ENCODE measurements around the gene RHOT2. TPM values are rescaled to one million over a fixed set of nuclear protein-coding genes. Genes with fewer than 3 reads are reported as not detected.
"Not testable (repeated sequence)": the region's sequence is repeated elsewhere in the genome, so short reads cannot be mapped to it uniquely, and the experiment has no call there.

Gene RHOT2
- total RNA-seq, 1 donor, result 34.5 TPM

DNA sequence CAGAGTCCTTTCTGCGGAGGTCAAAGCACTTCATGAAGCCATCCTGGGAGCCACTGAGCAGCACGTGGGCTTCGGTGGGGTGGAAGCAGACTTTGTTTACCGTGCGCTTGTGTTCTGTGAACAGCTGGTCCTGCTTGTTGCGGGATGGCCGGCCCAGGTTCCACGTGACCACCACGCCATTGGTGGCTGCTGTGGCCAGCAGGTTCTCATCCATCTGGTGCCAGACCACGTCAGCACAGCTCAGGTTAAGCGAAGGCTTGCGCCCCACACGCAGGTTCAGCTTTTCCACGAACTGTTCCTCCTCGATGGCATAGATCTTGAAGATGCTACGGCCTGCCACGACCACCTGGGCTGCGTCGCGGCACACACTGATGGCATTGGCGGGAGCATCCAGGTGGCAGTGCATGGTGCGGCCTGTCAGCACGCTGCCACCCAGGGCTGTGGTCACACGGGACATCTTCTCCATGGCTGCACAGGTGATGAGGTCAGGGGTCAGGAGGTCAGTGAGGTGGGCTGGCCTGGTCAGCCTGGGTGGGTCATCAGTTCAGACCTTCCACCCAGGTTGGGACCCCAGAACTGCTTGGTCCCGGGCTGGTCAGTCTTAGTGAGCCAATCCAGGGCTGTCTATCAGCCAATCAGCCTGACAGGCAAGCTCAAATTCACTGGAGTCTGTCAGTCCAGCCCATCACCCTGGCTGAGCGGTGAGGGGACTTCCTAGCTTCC lies 21.4 kb downstream of the RHOT2 start:
- TF ChIP-seq, protein P1, sequence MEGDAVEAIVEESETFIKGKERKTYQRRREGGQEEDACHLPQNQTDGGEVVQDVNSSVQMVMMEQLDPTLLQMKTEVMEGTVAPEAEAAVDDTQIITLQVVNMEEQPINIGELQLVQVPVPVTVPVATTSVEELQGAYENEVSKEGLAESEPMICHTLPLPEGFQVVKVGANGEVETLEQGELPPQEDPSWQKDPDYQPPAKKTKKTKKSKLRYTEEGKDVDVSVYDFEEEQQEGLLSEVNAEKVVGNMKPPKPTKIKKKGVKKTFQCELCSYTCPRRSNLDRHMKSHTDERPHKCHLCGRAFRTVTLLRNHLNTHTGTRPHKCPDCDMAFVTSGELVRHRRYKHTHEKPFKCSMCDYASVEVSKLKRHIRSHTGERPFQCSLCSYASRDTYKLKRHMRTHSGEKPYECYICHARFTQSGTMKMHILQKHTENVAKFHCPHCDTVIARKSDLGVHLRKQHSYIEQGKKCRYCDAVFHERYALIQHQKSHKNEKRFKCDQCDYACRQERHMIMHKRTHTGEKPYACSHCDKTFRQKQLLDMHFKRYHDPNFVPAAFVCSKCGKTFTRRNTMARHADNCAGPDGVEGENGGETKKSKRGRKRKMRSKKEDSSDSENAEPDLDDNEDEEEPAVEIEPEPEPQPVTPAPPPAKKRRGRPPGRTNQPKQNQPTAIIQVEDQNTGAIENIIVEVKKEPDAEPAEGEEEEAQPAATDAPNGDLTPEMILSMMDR (IDR thresholded peaks at IDR 0.05; ENCODE audit: insufficient read depth, low read length), result no peak
- DNase-seq (ENCODE audit: low read depth), result no peak
- H3K4me3 ChIP-seq (ENCODE audit: low read depth, low read length), result peak overlapping the region; percentile 81

DNA sequence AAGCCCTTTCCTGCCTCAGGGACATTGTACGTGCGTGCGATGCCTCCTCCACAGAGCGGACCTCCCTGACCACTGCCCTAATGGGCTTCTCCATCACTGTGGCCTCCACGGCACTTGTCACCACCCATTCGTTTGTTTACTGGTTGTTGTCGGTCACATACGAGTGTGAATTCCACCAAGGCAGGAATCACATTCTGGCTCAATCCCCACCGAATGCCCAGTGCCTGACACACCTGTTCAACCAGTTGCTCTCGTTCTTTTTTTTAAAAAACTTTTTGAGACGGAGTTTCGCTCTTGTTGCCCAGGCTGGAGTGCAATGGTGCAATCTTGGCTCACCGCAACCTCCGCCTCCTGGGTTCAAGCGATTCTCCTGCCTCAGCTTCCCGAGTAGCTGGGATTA lies 23.3 kb downstream of the RHOT2 start:
- not testable (repeated sequence) for H3K4me3 ChIP-seq (ENCODE audit: low read depth, low read length); DNase-seq (ENCODE audit: low read depth)

DNA sequence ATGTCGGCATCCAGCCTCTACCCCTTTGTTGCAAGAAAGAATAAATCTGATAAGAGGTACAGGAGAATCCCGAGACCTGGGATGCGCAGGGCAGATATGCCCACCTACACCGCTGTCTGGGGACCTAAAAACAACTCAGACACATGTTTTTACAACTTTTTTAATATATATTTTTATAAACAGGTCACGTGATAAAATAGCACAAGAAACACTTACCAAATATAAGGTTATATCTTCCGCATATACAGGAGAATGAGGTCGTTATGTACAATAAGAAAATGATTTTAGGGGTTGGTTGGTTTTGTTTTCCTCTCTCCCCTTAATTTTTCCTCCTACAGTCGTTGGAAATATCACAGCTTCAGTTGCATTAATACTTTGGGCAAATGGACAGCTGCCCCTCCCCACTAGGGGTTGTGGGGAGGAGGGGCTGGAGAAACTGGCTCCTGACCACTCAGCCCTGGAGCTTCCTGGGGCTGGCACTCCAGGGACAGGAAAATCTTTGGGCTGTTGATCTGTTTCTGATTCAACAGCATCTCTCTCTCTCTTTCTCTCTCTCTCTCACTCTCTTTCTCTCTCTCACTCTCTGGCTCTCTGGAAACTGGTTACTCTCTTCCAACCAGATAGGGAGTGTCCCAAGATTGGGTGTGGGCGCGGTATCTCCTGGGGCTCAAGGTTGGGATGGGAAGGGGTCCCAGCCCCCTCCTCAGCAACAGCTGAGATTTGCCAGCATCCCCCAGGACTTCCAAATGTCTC lies 24.6 kb downstream of the RHOT2 start:
- no peak for DNase-seq (ENCODE audit: low read depth)
- TF ChIP-seq, protein P1 (IDR thresholded peaks at IDR 0.05; ENCODE audit: insufficient read depth, low read length), result no peak
- H3K4me3 ChIP-seq (ENCODE audit: low read depth, low read length), result no peak overlapping the region

DNA sequence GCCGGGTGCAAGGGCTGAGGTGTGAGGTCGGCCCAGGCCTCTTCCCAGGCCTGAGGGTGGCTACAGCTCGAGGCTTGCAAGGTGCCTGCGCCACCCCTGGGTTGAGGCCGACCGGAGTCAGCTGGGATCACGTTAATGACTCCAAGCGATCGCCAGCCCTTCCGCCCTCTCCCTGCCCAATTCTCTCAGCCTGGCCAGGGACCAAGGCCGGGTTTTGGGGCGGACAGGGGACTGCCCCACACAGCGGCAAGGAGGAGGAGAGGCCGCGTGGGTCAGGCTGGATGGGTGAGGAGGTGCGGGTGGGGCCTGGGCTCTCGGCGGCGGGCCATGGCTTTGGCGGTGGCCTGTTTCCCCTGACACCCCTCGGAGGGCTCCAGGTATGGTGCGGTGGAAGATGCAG lies 25.4 kb downstream of the RHOT2 start:
- TF ChIP-seq, protein P1 (IDR thresholded peaks at IDR 0.05; ENCODE audit: insufficient read depth, low read length), result no peak
- H3K4me3 ChIP-seq (ENCODE audit: low read depth, low read length), result no peak overlapping the region
- no peak for DNase-seq (ENCODE audit: low read depth)

DNA sequence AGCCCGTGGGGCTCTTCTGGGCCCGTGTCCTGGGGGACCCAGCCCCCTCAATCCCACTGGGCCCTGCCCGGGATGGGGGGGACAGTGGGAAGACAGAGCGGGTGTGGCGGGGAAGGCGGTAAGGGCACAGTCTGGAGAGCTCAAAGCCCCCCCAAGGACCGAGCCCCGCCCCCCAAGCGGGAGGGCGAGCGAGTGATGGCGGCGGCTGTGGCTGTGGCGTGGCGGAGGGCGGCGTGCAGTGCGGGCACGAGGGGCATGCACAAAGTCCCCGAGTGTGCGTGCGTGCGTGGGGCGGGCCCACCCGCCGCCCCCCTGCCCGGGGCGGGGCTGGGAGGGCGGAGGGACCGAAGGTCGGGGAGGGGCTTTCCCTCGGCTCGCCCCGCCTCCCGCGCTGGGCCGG lies 25.8 kb downstream of the RHOT2 start:
- no peak for DNase-seq (ENCODE audit: low read depth)
- TF ChIP-seq, protein P1 (IDR thresholded peaks at IDR 0.05; ENCODE audit: insufficient read depth, low read length), result no peak
- no peak overlapping the region for H3K4me3 ChIP-seq (ENCODE audit: low read depth, low read length)

DNA sequence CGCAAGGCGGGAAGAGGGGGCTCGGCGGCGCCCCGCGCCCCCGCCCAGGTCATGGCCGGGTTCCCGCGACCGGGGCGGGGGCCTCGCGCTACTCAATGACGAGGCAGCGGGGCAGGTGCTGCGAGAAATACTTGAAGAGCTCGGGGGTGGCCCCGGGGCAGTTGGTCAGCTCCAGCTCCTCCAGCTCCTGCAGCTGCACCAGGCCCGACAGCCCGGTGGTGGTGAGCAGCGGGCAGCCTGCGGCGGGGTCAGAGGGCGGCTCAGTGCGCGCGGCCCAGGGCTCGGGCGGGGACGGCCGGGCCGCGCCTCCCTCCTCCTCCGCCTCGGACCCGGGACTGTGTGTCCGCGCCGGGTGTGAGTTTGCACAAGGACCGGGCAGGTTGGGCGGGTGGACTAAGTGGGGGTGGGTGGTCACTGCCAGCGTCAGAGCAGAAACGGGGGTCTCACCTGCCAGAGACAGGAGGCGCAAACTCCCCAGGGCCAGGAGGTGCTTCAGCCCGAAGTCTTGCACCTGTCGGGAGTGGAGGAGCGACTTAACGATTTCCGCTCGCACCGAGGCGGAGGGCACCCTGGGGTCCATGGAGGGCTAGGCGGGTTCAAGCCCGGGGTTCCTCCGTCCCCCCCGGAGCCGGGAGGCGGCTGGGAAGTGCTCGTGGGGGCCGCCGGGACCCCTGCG lies 26.4 kb downstream of the RHOT2 start:
- TF ChIP-seq, protein P1 (IDR thresholded peaks at IDR 0.05; ENCODE audit: insufficient read depth, low read length), result no peak
- DNase-seq (ENCODE audit: low read depth), result no peak
- no peak overlapping the region for H3K4me3 ChIP-seq (ENCODE audit: low read depth, low read length)

DNA sequence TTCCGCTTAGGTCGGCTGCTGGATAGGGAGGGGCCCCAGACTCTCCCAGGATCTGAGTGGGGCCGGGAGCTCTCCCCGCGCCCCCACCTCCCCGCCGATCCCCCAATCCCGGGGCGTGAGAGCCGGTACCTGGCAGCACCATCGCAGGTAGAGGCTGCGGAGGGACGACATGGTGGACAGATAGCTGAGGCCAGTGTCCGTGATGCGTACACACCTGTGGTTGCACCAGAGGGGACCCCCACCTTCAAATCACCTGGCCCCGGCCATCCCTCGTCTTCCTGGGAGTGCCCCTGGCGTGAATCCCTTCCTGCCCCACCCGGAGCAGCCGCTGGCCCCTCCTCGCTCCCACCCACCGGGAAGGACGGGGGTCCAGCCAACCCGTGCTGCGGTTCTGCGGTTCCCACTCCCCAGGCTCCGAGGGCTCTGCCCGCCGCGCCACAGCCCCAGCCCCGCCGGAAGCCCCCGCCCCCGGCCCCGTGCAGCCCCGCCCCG lies 27.0 kb downstream of the RHOT2 start:
- TF ChIP-seq, protein P1 (IDR thresholded peaks at IDR 0.05; ENCODE audit: insufficient read depth, low read length), result no peak
- no peak overlapping the region for H3K4me3 ChIP-seq (ENCODE audit: low read depth, low read length)
- no peak for DNase-seq (ENCODE audit: low read depth)
